Left colon (tissue), 2 donors: Measurements from ENCODE around the gene POU2F3. TPM values are rescaled to one million over a fixed set of nuclear protein-coding genes. Genes with fewer than 3 reads are reported as not detected.
"Not testable (repeated sequence)": the region's sequence is repeated elsewhere in the genome, so short reads cannot be mapped to it uniquely, and the experiment has no call there.

Source experiments
- ATAC-seq: fragments of 200-7000 bp; cut with Tn5 transposase; one replicate; pipeline ENCODE4 v1.9.1; 2020; ENCODE audit warnings: mild to moderate bottlenecking, moderate library complexity
- DNase-seq, 2 donors: peaks; one replicate each; pipeline ENCODE4 v3.0.0-alpha.2; 2020
- intact Hi-C, 2 donors: fragments of 100-400 bp; cut with DNase I in 1 of 2; cut with micrococcal nuclease in 1 of 2; formaldehyde crosslinking; loops; one replicate each; pipeline versions ENCODE4 v1.11.2 to v1.14.0; 2022; cut with DNase I, micrococcal nuclease
- total RNA-seq, 2 donors: library from RNA; stranded (reverse); fragmentation: NEBNext Ultra II Directional; extraction: Animal tissue kit (Norgen Biotek cat#: 25700); gene quantifications; one replicate each; pipeline ENCODE4 v1.2.1, GENCODE V29; 2021
- donor health status: DM: no; HTN: no; CAD: no.
- donor health status: DM: yes; HTN: yes; CAD: no.

The POU2F3 gene
- total RNA-seq, 2 donors from 2014 or later: 1.9 to 2.0 TPM

DNA sequence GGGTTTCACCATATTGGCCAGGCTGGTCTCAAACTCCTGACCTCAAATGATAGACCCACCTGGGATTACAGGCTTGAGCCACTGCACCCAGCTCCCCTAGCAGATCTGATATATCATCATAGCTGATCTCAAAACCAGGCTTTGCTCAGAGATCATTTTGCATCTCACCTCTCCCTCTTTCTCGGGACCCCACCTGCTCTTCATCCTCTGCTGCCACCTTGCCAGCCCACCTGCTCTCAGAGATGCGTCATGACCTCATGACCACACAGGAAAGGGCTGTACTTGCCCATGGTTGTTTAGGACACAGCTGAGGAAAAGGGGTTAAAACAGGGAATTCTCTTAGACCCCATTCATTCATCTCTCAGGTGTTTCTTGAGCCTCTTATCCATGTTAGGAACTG lies 27.4 kb downstream of the POU2F3 start:
- no peak for DNase-seq
- no peak for ATAC-seq

DNA sequence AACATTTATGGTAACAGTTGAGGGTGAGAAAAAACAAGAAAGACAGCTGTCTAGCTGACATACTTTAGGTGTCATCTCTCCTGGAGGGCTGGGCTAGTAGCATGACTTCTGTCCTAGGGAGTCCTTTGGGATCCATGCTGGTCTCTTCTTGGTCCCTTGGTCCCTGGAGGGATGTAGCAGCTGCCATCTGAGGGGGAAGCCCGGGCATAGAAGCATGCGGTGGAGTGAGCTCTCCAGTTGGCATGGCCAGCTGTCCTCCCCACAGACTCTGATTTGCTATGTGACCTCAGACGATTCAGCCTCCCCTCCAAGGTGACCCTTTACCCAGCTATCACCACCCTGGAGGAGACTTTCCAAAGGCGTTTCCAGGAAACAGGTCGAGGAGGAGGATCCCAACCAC lies 28.7 kb downstream of the POU2F3 start:
- ATAC-seq: no peak
- intact Hi-C loops: no loop called here
- no peak for DNase-seq

More for the DNA sequence above, 27.4 kb downstream of the POU2F3 start:
- intact Hi-C loops: no loop called here

DNA sequence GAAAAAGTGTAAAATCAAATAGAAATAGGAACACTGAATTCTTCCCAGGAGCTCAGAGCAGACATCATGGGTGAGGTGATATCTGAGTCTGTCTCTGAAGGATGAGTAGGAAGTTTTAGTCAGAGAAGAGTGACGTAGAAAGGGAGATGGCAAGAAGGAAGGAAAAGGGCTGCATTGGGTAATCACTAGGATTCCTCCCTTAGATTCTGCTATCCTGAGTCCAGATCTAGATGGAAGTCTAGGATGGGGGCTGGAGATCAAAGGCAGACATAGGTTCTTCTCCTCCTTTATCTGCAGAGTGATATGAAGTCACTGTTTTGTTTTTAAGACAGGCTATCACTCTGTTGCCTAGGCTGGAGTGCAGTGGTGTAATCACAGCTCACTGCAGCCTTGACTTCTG lies 30.4 kb downstream of the POU2F3 start:
- intact Hi-C loops: no loop called here
- ATAC-seq: no peak
- DNase-seq: no peak

DNA sequence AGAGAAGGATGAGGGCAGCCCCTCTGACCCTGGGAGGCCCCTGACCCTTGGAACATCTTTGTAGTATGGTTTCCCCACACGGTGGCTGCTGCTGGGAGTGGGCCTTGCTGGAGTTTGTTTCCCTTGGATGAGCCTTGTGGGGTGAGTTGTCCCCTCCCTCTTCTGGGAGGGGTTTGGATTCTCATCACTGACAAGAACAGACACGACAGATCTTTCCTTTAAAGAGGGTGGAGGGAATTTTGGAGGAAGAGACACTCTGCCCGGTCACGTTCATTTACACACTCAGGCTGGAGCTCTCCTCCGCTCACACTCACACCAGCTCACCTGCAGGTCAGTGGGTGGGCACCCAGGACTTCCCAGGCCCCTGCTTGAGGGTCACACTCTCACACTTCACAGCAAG lies 31.7 kb downstream of the POU2F3 start:
- ATAC-seq (no peak), DNase-seq (no peak)
- intact Hi-C loops: no loop called here

DNA sequence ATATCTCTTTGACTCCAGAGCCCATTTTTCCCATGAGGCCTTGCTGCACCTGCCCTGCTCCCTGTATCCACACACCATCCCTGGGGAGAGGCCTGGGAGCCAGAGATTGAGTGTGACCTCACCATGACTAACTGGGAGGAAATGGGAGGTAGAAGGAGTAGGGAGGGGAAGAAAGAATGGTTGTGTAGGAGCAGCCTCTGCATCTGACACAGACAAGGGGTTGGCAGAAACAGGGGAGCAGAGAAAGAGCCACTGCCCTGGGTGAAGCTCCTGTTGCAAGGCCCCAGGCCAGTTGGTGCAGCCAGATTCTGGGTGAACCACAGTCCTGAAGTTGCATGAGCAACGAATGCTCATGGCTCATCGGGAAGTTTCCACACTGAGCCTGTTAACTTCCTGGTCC lies 32.4 kb downstream of the POU2F3 start:
- intact Hi-C loops: no loop called here
- DNase-seq: no peak
- ATAC-seq: no peak

DNA sequence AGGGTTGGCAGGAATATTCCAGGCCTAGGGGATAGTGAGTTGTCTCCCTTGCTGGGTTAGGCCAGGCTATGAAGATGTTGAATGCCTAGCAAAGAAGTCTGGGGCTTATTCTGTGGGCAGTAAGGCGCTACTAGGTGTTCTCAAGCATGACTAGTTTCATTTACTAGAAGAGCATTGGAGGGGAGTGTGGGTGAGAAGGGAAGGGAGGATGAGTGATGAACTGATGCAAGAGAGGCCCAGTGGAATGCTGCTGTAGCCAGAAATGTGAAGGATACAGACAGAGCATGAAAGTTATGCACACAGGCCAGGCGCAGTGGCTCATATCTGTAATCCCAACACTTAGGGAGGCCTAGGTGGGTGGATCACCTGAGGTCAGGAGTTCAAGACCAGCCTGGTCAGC lies 33.5 kb downstream of the POU2F3 start:
- DNase-seq (no peak), ATAC-seq (no peak)
- intact Hi-C loops: no loop called here

DNA sequence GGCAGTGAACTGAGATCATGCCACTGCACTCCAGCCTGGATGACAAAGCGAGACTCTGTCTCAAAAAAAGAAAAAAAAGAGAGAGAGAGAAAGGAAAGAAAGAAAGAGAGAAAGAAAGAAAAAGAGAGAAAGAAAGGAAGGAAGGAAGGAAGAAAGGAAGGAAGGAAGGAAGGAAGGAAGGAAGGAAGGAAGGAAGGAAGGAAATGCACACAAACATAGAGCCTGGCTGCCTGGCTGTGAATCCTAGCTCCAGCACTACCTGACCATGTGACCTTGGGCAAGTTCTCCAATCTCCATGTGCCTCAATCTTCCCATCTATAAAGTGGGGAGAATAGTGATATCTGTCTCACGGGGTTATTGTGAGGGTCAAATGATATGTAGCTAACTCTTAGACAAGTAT lies 34.0 kb downstream of the POU2F3 start:
- DNase-seq, ATAC-seq, intact Hi-C loops: not testable (repeated sequence)

DNA sequence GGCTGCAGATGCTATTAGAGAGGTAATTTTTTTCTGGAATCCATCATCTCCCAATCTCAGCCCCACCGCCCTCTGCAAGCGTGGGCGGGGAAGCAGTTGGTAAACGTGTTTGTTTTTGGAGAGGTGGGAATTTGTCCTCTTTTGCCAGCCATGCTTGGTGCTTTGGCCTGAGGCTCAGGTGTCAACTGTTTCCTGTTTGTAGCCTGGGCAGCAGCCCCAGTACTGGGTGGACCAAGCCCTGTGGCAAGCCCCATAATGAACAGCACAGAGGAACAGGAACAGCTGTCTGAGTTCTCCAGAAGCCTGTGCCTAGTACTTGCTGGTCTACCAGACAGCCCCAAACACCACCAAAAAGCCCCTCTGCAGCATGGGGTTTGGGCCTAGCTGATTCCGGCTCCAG lies 39.6 kb downstream of the POU2F3 start:
- DNase-seq (no peak), ATAC-seq (no peak)
- intact Hi-C loops: no loop called here

DNA sequence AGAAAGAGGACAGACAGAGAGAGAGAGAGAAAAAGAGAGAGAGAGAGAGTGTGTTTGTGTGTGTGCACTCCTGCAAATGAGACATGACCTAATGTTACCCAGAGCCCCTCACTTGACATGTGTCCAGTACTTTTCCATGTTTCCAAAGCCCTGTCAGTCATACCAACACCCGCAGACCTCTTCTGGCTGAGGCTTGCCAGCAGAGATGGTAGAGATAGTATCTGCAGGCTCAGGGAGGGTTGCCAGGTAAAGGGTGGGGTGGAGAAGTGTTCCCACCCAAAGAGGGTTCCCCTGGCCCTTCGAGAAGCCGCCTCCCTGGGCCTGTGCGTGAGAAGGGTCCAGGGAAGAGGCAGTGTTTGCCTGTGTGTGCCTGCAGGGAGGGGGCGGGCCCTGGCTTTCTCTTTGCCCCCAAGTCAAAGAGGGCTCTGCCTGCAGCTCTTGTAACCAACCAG lies 40.7 kb downstream of the POU2F3 start:
- ATAC-seq (no peak), DNase-seq (no peak)
- intact Hi-C loops: no loop called here

DNA sequence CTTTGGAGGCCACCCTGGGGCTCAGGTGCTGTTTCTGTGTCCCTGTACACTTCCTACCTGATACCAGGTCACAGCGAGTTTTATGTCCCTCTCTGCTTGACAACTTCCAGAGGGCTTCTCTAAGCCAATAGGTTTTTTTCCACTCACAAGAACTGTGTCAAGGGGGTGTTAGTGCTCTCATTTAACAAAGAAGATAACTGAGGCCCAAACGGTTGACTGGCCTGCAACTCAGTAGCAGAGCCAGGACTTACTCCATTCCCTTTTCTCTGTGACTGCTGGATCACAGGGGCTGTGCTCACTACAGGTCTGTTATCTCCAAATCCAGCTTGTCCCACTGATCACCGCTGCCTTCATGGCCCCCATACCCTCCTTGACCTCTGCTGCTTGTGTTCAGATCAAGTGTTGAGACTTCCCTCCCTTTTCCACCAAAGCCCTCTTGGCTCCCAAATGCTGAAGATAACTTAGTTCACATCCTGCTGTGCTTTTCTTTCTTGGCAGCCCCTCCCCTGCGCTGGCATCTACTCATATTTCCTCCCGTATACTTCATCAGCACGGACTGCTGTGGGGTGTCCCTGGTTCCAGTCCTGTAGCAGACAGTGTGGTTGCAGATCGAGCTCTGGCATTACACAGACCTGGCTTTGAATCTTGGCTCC lies 41.3 kb downstream of the POU2F3 start:
- intact Hi-C loops: no loop called here
- ATAC-seq (no peak), DNase-seq (no peak)

DNA sequence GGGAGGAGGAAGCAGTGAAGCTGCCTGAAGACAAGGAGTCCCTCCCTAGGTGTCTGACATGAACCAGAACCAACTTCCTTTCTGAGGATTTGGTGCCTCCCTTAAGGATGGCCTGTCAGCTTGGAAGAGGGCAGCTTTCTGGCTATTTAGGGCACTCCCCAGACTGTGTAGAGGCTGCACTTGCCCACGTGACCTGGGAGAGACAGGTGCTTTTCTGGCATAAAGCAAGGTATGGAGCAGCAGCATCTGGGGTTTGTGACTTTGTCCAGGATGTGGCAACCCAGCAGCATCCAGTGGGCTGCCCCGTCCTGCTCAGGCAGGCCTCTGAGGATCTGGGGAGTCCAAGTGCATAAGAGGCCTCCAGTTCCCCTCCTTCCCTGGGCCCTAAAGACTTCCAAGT lies 43.2 kb downstream of the POU2F3 start:
- ATAC-seq: no peak
- intact Hi-C loops: no loop called here
- DNase-seq: no peak

DNA sequence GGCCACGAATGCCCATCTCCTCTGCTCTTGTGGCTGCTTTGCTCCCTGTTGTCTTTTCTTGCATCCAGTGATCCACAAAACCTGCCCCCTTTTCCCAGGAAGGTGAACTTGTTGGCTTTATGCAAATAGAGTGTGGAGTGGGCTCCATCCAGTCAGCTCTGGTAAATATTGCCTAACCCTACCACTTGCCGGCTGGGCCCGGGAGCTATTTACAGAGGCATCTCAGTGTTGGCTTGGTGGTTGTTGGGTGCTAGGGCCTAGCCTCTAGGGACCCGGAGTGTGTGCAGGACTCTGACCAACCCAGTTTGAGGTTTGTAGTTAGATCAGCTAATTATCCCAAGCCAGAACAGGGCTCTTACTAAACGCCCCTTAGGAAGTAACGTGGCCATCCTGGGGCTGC lies 44.3 kb downstream of the POU2F3 start:
- ATAC-seq: no peak
- intact Hi-C loops: no loop called here
- DNase-seq: no peak

DNA sequence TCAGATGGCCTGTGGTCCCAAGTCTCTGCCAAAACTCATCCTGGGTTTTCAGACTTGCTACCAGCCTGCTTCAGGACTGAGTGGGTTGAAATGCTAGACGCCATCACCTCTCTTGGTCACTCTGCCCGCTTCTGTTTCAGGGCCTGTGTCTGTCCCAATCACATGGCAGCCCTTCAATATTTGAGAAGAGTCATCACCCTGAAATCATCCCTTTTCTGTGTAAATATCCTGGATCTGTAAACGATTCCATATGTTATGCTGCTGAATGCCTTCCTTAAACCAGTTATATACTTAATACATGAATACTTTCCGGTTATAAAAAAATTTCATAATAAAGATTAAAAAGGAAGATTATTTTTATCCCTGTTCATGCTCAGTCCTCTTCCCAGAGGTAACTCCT lies 45.3 kb downstream of the POU2F3 start:
- ATAC-seq (no peak), DNase-seq (no peak)
- intact Hi-C loops: no loop called here

DNA sequence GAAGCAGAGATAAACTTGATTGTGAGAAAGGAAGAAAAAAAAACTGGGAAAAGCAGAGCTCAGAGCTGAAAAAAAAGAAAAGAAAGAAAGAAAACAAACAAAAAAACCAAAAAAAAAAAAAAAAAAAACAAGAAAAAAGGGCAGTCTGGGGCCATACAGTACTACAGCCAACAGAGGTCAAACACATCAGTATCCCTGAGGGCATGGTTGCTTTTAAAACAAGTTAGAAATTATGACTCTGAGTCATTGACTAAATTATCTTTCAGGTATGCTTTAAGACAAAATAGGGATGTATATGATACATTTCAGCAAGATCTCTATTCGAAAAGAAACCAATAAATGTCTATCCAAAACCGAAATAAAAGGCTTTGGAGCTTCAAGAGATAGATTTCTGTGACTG lies 48.1 kb downstream of the POU2F3 start:
- intact Hi-C loops: no loop called here
- no peak for DNase-seq
- ATAC-seq: no peak

DNA sequence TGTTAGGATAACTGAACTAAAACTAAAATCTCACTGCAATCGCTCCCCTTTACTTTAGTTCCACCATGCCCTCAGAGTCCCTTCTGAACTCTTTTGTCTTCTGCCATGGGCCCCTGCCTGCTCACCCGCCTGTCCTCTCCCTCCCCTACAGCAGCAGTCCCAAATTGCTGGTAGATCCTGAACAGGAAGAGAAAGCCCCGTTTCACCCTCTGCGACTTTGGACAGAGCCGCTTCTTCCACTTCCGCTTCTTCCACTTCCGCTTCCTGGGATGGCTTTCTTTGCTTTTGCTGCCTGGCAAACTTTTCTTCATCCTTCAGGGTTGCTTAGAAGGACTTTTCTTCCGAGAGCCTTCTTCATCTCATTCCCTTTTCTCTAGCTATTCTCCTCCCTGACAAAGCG lies 49.5 kb downstream of the POU2F3 start:
- DNase-seq (no peak), ATAC-seq (no peak)
- intact Hi-C loops: no loop called here

DNA sequence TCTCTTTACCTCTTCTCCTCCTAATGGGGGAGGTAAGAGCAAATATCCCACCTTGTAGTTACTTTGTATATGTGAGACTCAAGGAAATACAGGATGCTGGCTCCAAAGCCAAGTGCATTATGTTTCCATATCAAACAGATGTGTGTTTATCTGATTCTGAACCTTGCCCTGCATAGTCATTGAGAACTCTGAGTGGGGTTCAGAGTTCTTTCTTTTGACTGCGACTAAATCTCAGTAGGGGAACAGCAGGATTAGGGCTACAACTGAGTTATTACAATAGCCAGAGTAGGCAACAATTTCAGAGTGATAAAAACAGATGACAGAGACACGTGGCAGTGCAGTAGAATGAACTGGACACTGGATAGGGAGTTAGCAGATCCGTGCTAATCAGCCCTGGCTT lies 51.0 kb downstream of the POU2F3 start:
- intact Hi-C loops: no loop called here
- ATAC-seq: peak; percentile 86

DNA sequence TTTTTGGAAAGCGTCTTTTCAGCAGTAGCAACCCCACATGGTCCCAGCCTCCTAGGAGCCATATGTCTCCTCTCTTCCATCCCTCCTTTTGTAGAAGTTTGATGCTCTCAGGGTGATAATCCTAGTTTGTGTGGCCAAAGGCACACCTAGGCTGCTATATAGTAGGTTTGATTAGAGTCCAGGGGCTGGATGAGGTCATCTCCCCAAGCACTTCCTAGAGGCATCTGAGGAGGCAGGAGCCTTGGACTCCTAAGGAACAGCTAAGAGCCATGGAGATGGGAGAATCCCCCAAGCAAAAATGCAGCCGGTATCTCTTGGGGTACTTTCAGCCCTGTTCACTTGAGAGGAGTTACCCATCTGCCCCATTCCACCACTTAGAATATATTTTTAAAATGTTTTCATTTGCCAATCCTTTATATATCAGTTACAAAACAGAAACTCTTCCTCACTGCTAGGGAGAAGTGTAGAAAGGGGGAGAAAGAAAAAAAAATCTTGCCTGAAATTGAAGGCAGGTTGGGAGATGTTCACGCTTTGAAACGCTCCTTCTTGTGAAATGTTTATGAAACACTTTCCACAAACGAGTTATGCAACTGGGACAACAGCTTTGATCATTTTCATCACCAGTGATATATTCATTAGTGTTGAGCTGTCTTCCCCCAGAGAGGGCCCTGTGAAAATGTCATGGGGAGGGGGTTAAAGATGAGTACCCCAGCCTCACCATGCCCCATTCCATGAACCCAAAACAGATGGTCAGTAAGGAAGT lies 53.3 kb downstream of the POU2F3 start:
- no peak for ATAC-seq
- intact Hi-C loops: no loop called here

More for the DNA sequence above, 51.0 kb downstream of the POU2F3 start:
- no peak for DNase-seq

DNA sequence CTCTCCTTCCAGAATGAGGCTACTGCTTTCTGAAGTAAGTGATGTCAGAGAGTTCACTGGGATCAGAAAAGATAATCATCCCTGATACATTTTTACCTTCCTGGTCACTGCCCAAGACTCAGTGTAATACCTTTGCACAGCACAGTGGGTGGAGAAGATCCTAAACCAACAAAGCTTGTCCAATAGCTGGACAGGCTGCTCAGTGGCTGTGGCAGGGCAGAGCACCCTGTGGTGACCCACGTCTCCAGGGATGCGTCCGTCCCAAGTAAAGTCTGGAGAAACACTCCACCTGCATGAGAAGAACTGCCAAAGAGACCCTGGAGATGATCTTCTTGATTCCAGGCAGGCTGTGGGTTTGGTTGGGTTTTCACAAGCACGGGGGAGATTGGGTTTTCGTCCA lies 54.2 kb downstream of the POU2F3 start:
- ATAC-seq (peak; percentile 36), DNase-seq (no peak)
- intact Hi-C loops: no loop called here

More for the DNA sequence above, 53.3 kb downstream of the POU2F3 start:
- no peak for DNase-seq

DNA sequence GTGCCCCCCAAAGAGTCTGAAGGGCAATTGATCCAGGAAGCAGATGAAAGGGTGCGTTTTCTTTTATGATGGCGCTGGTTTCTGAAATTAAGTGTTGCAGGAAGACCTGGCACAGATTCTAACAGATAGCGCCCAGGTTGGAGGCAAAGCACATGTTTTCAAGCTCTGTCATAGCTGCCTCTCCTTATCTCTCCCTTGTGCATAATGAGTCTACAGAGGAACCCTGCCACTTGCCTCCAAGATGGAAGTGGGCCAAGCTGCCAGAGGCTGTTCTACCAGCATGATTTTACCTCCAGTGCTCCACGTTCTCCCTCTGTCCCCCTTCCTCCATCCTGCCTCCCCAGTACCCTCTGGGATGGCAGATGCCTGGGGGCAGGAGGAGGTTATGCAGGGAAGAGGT lies 55.2 kb downstream of the POU2F3 start:
- intact Hi-C loops: loop anchor here in 1 of 2 donors (5.0 kb wide), 1 partner anchor 123 kb away; no protein-coding TSS in a partner anchor
- ATAC-seq (peak; percentile 60), DNase-seq (no peak)

DNA sequence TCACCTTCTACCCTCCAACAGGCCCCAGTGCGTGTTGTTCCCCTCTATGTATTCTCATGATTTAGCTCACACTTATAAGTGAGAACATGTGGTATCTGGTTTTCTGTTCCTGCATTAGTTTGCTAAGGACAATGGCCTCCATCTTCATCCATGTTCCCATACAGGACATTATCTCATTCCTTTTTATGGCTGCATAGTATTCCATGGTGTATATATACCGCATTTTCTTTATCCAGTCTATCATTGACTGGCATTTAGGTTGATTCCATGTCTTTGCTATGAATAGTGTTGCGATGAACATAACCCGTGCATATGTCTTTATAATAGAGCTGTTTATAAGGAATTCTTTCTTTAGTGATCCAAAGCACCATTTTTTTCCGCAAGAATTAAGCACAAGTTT lies 56.6 kb downstream of the POU2F3 start:
- intact Hi-C loops: loop anchor here in 1 of 2 donors (5.0 kb wide), 1 partner anchor 124 kb away; no protein-coding TSS in a partner anchor
- no peak for ATAC-seq
- DNase-seq: no peak
